NB4 (cell line): ENCODE results near the gene BICRAL.
"Not testable (repeated sequence)": the region's sequence is repeated elsewhere in the genome, so short reads cannot be mapped to it uniquely, and the experiment has no call there.

Experiments used
- DNase-seq: peaks from one replicate; pipeline ENCODE4 v3.0.0; 2010; ENCODE audit warnings: low read depth
- H3K4me3 ChIP-seq: one replicate; pipeline ENCODE4 v1.5.1; 2011; ENCODE audit warnings: mild to moderate bottlenecking, low read depth, low read length, moderate library complexity
- CTCF ChIP-seq: IDR thresholded peaks from one replicate; pipeline ENCODE4 v1.5.1; 2012; ENCODE audit warnings: low read depth, low read length
- MAX ChIP-seq: IDR thresholded peaks from 2 replicates; pipeline ENCODE4 v1.6.1; 2011; ENCODE audit warnings: low read depth, low read length
- MYC ChIP-seq: IDR thresholded peaks from 2 replicates; pipeline ENCODE4 v1.6.1; 2011; ENCODE audit warnings: low read depth, low read length
- POLR2A ChIP-seq: IDR thresholded peaks from 2 replicates; pipeline ENCODE4 v1.6.1; 2011; ENCODE audit warnings: mild to moderate bottlenecking; ENCODE audit not compliant: insufficient read length; ENCODE audit errors: extremely low read depth

The BICRAL gene

GRCh38 chr6:42813906-42814444 lies 32.1 kb downstream of the BICRAL start:
- no peak for DNase-seq
- TF ChIP-seq MAX (no peak), POLR2A (no peak), CTCF (no peak), MYC (no peak)
- H3K4me3 ChIP-seq, result no peak overlapping the region

- DNase-seq, result peak; percentile 87
- not testable (repeated sequence) for H3K4me3 ChIP-seq
Observed at GRCh38 chr6:42815726-42816125, 33.9 kb downstream of the BICRAL start.

- no peak for TF ChIP-seq CTCF
- no peak for TF ChIP-seq MAX
- no peak for TF ChIP-seq MYC
- TF ChIP-seq POLR2A, result no peak
- H3K4me3 ChIP-seq, result no peak overlapping the region
- DNase-seq, result no peak
Observed at GRCh38 chr6:42817907-42818306, 36.1 kb downstream of the BICRAL start.

GRCh38 chr6:42818416-42818815 lies 36.6 kb downstream of the BICRAL start:
- no peak overlapping the region for H3K4me3 ChIP-seq
- TF ChIP-seq MYC, result no peak
- TF ChIP-seq POLR2A, result no peak
- TF ChIP-seq MAX, result no peak
- no peak for TF ChIP-seq CTCF

GRCh38 chr6:42818878-42819277 lies 37.0 kb downstream of the BICRAL start:
- TF ChIP-seq POLR2A (no peak), MYC (no peak), CTCF (no peak), MAX (no peak)
- no peak for DNase-seq
- no peak overlapping the region for H3K4me3 ChIP-seq

More at GRCh38 chr6:42818416-42818815, 36.6 kb downstream of the BICRAL start:
- DNase-seq, result no peak

- no peak for TF ChIP-seq MAX
- peak; percentile 17 for TF ChIP-seq CTCF
- no peak overlapping the region for H3K4me3 ChIP-seq
- peak; percentile 46 for DNase-seq
Observed at GRCh38 chr6:42819803-42820511, 38.1 kb downstream of the BICRAL start.
